Type B pancreatic cell (in vitro differentiated cells): Measurements from ENCODE around the gene PPEF1. TPM values are rescaled to one million over a fixed set of nuclear protein-coding genes. Genes with fewer than 3 reads are reported as not detected.

ENCODE experiments used
- DNase-seq: peaks from one replicate; pipeline ENCODE4 v3.0.0; 2021; ENCODE audit warnings: mixed read lengths; ENCODE audit not compliant: unreplicated experiment; ENCODE audit errors: extremely low spot score
- H3K27ac Mint-ChIP-seq: 2 replicates; pipeline ENCODE4 v1.8.0; 2021; ENCODE audit warnings: mild to moderate bottlenecking, mixed read lengths
- H3K27me3 Mint-ChIP-seq: 2 replicates; pipeline ENCODE4 v1.8.0; 2021; ENCODE audit warnings: mixed read lengths
- H3K36me3 Mint-ChIP-seq: 2 replicates; pipeline ENCODE4 v1.8.0; 2021; ENCODE audit warnings: mixed read lengths
- H3K4me1 Mint-ChIP-seq: one replicate; pipeline ENCODE4 v1.8.0; 2021; ENCODE audit warnings: mixed read lengths; ENCODE audit not compliant: unreplicated experiment
- H3K4me3 Mint-ChIP-seq: 2 replicates; pipeline ENCODE4 v1.8.0; 2021; ENCODE audit warnings: mild to moderate bottlenecking, mixed read lengths
- H3K9me3 Mint-ChIP-seq: 2 replicates; pipeline ENCODE4 v1.8.0; 2021; ENCODE audit warnings: mixed read lengths
- CTCF ChIP-seq: fragments of 200-600 bp; sonication (generic); conservative IDR thresholded peaks from 2 replicates; pipeline ENCODE4 v1.5.0; 2021; ENCODE audit warnings: antibody characterized with exemption, mild to moderate bottlenecking
- total RNA-seq: library from RNA; stranded (reverse); gene quantifications from 2 replicates; pipeline ENCODE4 v1.2.1, GENCODE V29; 2021; ENCODE audit warnings: low replicate concordance

PPEF1 gene
- total RNA-seq, 1 donor from 2014 or later = 1.6 TPM

DNA sequence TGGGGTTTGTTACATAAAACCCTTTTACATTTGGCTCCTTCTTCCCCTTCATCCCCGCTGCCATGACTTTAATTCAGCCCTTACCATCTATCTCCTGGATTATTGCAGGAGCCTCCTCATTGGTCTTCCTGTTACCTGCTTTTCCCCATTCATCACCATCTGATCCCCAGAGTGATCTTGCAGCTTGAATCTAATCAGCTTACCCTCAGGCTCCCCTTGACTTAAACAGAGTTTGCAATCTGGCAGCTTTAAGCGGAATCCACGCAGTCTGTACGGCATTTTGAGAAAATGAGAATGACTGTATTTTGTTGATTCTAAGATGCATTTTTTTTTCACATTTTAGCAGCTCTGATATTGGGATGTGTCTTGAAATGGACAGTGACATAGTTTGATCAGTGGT lies 14.9 kb upstream of the PPEF1 start:
- TF ChIP-seq CTCF = no peak
- Mint-ChIP-seq H3K36me3 (no peaks in the 10 kb centered on the region), H3K4me3 (no peak overlapping the region), H3K27me3 (no peaks in the 10 kb centered on the region), H3K27ac (no peak overlapping the region), H3K9me3 (no peaks in the 10 kb centered on the region), H3K4me1 (peaks cover 12% of the 10 kb centered on the region)
- no peak for DNase-seq

GRCh38 chrX:18696653-18697052 lies 10.8 kb upstream of the PPEF1 start:
- H3K4me1 Mint-ChIP-seq = peaks cover 12% of the 10 kb centered on the region
- H3K36me3 Mint-ChIP-seq = no peaks in the 10 kb centered on the region
- no peaks in the 10 kb centered on the region for H3K9me3 Mint-ChIP-seq
- no peaks in the 10 kb centered on the region for H3K27me3 Mint-ChIP-seq
- no peak overlapping the region for H3K4me3 Mint-ChIP-seq
- no peak for TF ChIP-seq CTCF
- no peak for DNase-seq
- H3K27ac Mint-ChIP-seq = no peak overlapping the region

DNA sequence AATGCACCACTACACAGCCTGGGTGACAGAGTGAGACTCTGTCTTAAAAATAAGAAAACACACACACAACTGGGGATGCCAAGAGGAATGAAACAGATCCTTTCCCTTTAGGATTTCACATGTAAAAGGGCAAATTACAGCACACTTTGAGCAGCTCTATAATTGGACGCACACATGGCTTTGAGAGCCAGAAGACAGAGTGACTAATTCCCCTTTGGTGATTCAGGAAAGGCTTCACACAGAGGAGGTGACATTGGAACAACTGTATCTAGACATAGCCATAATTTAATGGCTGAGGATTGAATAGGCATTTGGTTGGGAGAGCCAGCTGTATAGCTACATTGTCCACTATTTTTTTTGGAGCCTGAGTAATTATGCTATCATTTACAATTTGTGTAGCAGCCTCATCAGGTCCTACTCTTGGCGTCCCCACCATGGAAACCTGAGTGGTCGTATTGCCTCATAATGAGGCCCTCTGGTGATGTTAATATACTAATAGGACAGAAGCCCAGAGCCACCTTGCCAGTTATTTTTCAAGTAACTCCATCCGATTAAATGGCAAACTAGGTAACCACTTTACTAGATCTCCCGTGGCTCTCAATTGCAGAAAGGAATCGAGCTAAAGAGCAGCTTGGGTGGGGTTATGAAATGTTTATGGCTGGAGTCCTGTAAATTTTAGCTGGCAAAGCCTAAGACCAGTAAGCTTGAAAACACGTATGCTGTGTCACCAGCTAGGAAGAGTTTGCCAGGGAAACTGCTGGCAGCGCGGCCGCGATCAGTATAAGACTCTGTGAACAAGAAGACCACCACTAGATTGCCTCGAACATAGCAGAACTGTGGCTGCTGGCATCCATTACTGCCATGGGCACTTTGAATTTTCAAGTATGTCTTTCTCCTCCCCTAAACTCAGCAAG lies 8.5 kb upstream of the PPEF1 start:
- Mint-ChIP-seq H3K4me3 (no peak overlapping the region), H3K36me3 (no peaks in the 10 kb centered on the region), H3K27ac (no peak overlapping the region), H3K27me3 (no peaks in the 10 kb centered on the region), H3K4me1 (peaks cover 4% of the 10 kb centered on the region), H3K9me3 (no peaks in the 10 kb centered on the region)
- no peak for TF ChIP-seq CTCF
- no peak for DNase-seq

DNA sequence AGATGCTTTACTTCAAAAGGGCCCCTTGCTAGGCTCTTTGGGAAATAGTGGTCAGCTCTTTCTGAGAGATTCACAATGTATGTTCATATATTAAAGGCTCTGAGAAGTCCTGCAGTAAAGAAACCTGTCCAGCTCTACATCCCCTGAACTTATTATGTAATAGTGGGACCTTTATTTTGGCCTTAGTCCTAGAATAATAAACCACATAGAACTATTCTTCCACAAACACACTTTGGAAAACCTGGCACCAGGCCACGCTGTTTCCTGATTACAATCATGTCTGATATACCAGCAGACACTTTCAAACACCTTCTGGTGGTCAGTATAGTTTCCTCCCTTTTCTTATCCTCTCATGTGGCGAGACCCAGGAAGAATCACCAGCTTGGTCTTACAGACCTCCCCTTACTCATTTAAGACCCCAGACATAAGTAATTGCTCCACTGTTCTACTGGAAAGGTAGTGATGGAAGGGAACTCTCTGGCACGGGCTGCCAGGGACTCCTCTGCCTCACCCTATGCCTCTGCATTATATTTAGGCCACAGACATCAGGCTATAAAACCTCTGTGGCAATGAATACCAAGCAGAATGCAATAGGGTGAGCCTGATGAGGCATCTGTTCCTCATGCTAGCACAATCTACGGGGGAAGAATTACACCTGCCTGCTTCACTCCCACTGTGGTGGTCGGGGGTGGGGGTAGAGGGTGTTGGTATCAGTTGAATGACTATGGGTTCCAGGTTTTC lies 5.7 kb upstream of the PPEF1 start:
- no peak overlapping the region for H3K4me3 Mint-ChIP-seq
- TF ChIP-seq CTCF = no peak
- H3K4me1 Mint-ChIP-seq = peaks cover 4% of the 10 kb centered on the region
- H3K27ac Mint-ChIP-seq = no peak overlapping the region
- no peaks in the 10 kb centered on the region for H3K9me3 Mint-ChIP-seq
- DNase-seq = no peak
- H3K36me3 Mint-ChIP-seq = no peaks in the 10 kb centered on the region
- no peaks in the 10 kb centered on the region for H3K27me3 Mint-ChIP-seq

DNA sequence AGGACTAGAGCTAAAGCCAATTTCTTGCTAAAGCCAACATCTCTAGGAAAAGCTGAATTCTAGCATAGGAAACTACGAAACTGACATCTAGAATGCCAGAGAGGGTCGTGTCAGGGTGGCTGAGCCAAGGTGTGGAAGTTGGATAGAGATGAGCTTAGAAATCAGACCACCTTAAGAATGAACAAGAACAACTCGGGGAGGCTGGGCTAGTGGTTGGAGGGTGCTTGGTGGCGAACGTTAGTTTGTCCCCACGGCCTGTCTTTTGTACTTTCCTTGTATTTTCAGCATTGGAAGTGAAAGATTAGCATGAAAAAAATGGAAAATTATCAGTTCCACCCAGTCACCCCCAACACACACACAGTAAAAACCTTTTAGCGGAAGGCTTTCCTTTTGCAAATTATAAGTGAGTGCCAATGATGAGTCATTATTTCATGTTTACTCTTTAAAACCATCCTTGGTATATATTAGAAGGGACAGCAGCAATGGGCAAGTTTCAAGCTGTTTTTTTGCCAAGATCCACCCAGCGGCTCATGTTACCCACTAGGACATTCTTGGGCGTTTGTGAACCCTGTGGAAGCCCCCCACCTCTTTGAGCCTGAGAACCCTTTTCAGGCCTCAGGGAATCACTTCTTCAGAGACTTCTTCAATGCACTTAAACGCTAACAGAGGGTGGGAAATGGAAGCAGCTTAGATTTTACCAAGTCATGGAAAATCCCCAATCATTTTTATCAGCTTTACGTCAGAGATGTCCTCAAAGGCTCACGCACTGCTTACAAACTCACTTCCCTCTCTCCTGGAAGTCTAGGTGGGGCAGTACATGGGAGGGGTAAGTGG lies 4.9 kb upstream of the PPEF1 start:
- Mint-ChIP-seq H3K4me3 (no peak overlapping the region), H3K27me3 (no peaks in the 10 kb centered on the region), H3K4me1 (peaks cover 6% of the 10 kb centered on the region), H3K9me3 (no peaks in the 10 kb centered on the region), H3K27ac (no peak overlapping the region), H3K36me3 (no peaks in the 10 kb centered on the region)
- TF ChIP-seq CTCF = no peak
- DNase-seq = no peak
